Activated CD4-positive, alpha-beta T cell treated with anti-CD3 and anti-CD28 coated beads for 36 hours (primary cell): ENCODE measurements around the gene IGFBPL1. TPM values are rescaled to one million over a fixed set of nuclear protein-coding genes. Genes with fewer than 3 reads are reported as not detected.
"Not testable (repeated sequence)": the region's sequence is repeated elsewhere in the genome, so short reads cannot be mapped to it uniquely, and the experiment has no call there.

Source experiments
- ATAC-seq: fragments of 200-7000 bp; cut with Tn5 transposase; one replicate; pipeline ENCODE4 v1.10.0; 2021; ENCODE audit warnings: mild to moderate bottlenecking, moderate library complexity
- CTCF ChIA-PET: fragments of 350-600 bp; sonication (Branson Sonifier 250); formaldehyde crosslinking; loops from one replicate; lab custom pipeline; 2021; ENCODE audit warnings: antibody characterized with exemption; lab: Charles Lee
- POLR2A ChIA-PET: fragments of 350-600 bp; sonication (Branson Sonifier 250); formaldehyde crosslinking; loops from one replicate; lab custom pipeline; 2021; ENCODE audit warnings: antibody characterized with exemption, inconsistent platforms; lab: Charles Lee
- DNase-seq: peaks from one replicate; pipeline ENCODE4 v3.0.0-alpha.2; 2020
- H3K27ac Mint-ChIP-seq: one replicate; pipeline ENCODE4 v1.8.0; 2021; ENCODE audit warnings: mixed read lengths
- H3K27me3 Mint-ChIP-seq: one replicate; pipeline ENCODE4 v1.8.0; 2021; ENCODE audit warnings: mixed read lengths
- H3K36me3 Mint-ChIP-seq: one replicate; pipeline ENCODE4 v1.8.0; 2021; ENCODE audit warnings: low read depth, mixed read lengths
- H3K4me1 Mint-ChIP-seq: one replicate; pipeline ENCODE4 v1.8.0; 2021; ENCODE audit warnings: mixed read lengths
- H3K4me3 Mint-ChIP-seq: one replicate; pipeline ENCODE4 v1.8.0; 2021; ENCODE audit warnings: mild to moderate bottlenecking, moderate library complexity, mixed read lengths
- H3K9me3 Mint-ChIP-seq: one replicate; pipeline ENCODE4 v1.8.0; 2021; ENCODE audit warnings: low read depth, mixed read lengths
- intact Hi-C, 2 experiments: fragments of 100-400 bp; cut with DNase I in 1 of 2; cut with micrococcal nuclease in 1 of 2; formaldehyde crosslinking; loops; one replicate each; pipeline versions ENCODE4 v1.14.2 to v1.15.1; 2022 to 2024; cut with DNase I, micrococcal nuclease
- total RNA-seq, 2 experiments: library from RNA; stranded (reverse); gene quantifications; one replicate each; pipeline ENCODE4 v1.2.3, GENCODE V29; 2021

IGFBPL1 gene, protein sequence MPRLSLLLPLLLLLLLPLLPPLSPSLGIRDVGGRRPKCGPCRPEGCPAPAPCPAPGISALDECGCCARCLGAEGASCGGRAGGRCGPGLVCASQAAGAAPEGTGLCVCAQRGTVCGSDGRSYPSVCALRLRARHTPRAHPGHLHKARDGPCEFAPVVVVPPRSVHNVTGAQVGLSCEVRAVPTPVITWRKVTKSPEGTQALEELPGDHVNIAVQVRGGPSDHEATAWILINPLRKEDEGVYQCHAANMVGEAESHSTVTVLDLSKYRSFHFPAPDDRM
- under 1 TPM in 1 of 2 experiments, not detected in 1; 0.21 TPM for total RNA-seq

DNA sequence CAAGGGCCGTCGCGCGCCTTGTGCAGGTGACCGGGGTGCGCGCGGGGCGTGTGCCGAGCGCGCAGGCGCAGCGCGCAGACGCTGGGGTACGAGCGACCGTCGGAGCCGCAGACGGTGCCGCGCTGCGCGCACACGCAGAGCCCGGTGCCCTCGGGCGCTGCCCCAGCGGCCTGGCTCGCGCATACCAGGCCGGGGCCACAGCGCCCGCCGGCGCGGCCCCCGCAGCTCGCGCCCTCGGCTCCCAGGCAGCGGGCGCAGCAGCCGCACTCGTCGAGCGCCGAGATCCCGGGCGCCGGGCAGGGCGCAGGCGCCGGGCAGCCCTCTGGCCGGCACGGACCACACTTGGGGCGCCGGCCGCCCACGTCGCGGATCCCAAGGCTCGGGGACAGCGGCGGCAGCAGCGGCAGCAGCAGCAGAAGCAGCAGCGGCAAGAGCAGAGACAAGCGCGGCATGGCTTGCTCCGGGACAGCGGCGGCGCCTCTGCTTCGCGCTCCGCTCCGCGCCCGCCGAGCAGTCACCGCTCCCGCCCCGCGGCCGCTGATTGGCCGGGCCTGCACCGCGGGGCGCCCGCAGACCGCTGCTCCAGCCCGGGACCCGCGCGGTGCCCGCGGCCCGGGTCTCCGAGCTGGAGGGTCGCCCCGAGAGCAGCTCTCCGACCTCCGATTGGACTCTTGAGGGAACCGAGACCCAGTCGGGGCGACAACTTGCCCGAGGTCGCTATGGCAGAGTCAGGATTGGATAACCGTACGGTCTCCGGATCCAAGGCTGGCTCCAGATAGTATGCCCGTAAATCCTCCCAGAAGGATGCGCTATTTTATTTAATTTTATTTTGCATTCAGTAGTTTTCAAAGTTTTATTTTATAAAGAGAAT is at the start of gene IGFBPL1:
IGFBPL1 (minus strand) TSS at position 482 of the 871 bp plus-strand sequence; CDS start at position 452, 30 bp downstream.
- CTCF ChIA-PET: interaction anchor here (0.7 kb wide), 1 partner anchor 11 kb away, joined by 3 read pairs; no protein-coding TSS in a partner anchor
- no peaks in the 10 kb centered on the region for H3K36me3 Mint-ChIP-seq
- no peak within 1 kb of the TSS for H3K4me3 Mint-ChIP-seq
- intact Hi-C loops: loop anchor here in 1 of 2 experiments (1.0 kb wide), 1 partner anchor 16 kb away; no protein-coding TSS in a partner anchor
- H3K4me1 Mint-ChIP-seq: peaks cover 2% of the 10 kb centered on the region
- ATAC-seq: peak; percentile 87
- H3K9me3 Mint-ChIP-seq: no peaks in the 10 kb centered on the region
- POLR2A ChIA-PET: no interaction called here
- peaks cover 35% of the 10 kb centered on the region for H3K27me3 Mint-ChIP-seq
- DNase-seq: peak; percentile 44
- no peak within 1 kb of the TSS for H3K27ac Mint-ChIP-seq

DNA sequence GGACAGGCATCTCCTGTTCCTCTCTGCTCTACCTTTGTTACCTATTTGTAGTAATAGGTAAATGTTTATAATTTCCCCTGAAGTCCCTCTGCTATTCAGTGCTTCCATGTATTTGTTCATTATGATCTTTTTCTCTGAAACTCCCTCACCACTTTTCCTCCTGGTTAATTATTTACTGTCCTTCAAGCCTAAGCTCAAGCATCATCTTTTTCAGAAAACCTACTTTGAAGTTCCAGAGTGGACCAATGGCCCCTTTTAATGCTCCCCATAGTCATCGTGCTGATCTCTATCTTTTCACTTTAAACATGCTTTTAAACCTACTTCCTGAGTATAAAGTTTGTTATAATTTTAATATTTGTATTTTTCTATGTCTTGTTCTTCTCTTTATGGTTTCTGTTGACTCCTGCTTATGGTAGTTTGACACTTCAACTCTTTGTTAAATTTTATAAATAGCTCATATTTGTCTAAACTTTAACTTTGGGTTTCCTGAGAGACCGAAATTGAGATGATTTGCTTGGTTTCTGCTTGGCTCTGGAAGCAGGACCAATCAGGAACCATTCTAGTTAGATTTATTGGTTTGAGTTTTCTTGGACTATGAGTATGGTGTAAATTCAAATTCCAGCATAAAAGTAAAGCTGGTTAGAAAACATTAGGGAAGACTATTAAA is 48.5 kb upstream of the IGFBPL1 start:
- H3K9me3 Mint-ChIP-seq, intact Hi-C loops, H3K36me3 Mint-ChIP-seq, H3K27ac Mint-ChIP-seq, H3K4me3 Mint-ChIP-seq, DNase-seq, H3K27me3 Mint-ChIP-seq, ATAC-seq, POLR2A ChIA-PET, CTCF ChIA-PET, H3K4me1 Mint-ChIP-seq: not testable (repeated sequence)

DNA sequence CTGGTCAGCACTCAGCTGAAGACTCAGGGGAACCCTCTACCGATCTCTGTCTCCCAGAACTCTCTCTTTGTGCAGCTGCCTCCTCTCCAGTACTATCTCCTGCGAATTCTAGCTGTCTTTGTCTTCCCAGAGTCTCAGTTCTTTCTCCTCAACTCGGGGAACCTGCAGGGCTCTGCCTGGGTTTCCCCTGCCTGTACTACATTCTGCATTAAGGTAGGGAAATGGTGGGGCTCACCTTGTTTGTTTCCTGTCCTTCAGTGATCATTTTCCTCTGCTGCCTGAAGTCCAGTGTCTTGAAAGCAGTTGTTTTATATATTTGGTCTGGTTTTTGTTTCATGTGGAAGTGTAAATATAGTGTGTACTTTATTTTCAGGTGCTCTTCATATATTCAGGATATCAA is 43.1 kb upstream of the IGFBPL1 start:
- Mint-ChIP-seq H3K4me1 (no peaks in the 10 kb centered on the region), H3K27me3 (peaks cover 2% of the 10 kb centered on the region), H3K27ac (no peak overlapping the region), H3K9me3 (peaks cover 3% of the 10 kb centered on the region), H3K4me3 (no peak overlapping the region), H3K36me3 (no peaks in the 10 kb centered on the region)
- CTCF ChIA-PET: no interaction called here
- DNase-seq (no peak), ATAC-seq (no peak)
- POLR2A ChIA-PET: no interaction called here
- intact Hi-C loops: no loop called here

DNA sequence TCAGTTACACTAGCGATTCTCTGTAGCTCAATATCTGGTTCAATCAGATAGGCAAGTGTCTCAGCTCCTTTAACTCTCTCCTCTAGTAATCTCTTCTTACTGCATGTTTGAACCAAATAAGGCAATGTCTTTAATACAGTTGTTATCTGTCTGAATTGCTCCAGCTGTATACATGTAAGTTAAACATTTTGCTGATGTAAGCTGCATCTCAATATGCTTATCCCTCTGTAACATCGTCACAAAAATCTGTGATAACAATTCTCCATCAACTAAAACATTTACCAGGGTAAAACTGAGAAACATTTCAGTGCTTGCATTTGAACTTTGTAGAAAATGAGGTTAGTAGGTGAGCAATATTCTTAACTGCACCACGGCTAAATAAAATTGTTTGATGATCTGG is 29.6 kb upstream of the IGFBPL1 start:
- Mint-ChIP-seq H3K9me3 (peaks cover 15% of the 10 kb centered on the region), H3K4me3 (no peak overlapping the region), H3K27ac (no peak overlapping the region), H3K36me3 (peaks cover 3% of the 10 kb centered on the region), H3K4me1 (no peaks in the 10 kb centered on the region), H3K27me3 (peaks cover 12% of the 10 kb centered on the region)
- ChIA-PET CTCF (no interaction called here), POLR2A (no interaction called here)
- DNase-seq: no peak
- intact Hi-C loops: no loop called here
- ATAC-seq: no peak

DNA sequence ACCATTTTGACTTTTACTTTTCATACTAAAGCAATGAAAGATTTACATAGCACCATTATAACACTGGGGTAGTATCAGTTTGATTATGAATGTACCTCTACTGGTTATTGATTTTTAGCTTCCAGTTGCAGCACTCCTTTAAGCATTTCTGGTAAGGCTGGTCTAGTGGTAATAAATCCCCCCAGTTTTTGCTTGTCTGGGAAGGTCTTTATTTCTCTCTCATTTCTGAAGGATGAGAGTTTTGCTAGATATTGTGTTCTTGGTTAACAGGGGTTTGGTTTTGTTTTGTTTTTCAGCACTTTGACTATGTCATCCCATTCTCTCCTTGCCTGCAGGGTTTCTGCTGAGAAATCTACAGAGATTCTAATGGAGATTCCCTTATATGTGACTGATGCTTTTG is 26.9 kb upstream of the IGFBPL1 start:
- no peak overlapping the region for H3K27ac Mint-ChIP-seq
- peaks cover 20% of the 10 kb centered on the region for H3K27me3 Mint-ChIP-seq
- POLR2A ChIA-PET: no interaction called here
- no peak for ATAC-seq
- peaks cover 15% of the 10 kb centered on the region for H3K9me3 Mint-ChIP-seq
- intact Hi-C loops: no loop called here
- peaks cover 3% of the 10 kb centered on the region for H3K36me3 Mint-ChIP-seq
- H3K4me3 Mint-ChIP-seq: no peak overlapping the region
- CTCF ChIA-PET: interaction anchor here (1.1 kb wide), 3 partner anchors 14 to 21 kb away, joined by 3 read pairs; no protein-coding TSS in a partner anchor
- H3K4me1 Mint-ChIP-seq: no peaks in the 10 kb centered on the region
- no peak for DNase-seq

DNA sequence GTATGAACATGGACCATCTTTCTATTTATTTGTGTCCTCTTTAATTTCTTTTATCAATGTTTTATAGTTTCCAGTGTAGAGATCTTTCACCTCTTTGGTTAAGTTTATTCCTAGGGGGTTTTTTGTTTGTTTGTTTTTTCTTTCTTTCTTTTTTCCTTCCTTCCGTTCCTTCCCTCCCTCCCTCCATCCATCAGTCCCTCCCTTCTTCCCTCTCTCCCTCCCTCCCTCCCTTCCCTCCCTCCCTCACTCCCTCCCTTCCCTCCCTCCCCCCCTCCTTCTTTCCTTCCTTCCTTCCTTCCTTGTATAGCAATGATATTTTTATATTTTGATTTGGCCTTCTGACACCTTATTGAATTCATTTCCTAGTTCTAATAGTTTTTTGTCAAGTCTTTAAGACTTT is 23.4 kb upstream of the IGFBPL1 start:
- ChIA-PET CTCF (interaction anchor here (1.6 kb wide), 1 partner anchor 13 kb away, joined by 4 read pairs; no protein-coding TSS in a partner anchor), POLR2A (no interaction called here)
- ATAC-seq (no peak), DNase-seq (no peak)
- Mint-ChIP-seq H3K4me1 (peaks cover 2% of the 10 kb centered on the region), H3K9me3 (peaks cover 14% of the 10 kb centered on the region), H3K4me3 (no peak overlapping the region), H3K27me3 (peaks cover 19% of the 10 kb centered on the region), H3K27ac (no peak overlapping the region), H3K36me3 (peaks cover 3% of the 10 kb centered on the region)
- intact Hi-C loops: loop anchor here in 1 of 2 experiments (2.0 kb wide), 1 partner anchor 21 kb away; no protein-coding TSS in a partner anchor

DNA sequence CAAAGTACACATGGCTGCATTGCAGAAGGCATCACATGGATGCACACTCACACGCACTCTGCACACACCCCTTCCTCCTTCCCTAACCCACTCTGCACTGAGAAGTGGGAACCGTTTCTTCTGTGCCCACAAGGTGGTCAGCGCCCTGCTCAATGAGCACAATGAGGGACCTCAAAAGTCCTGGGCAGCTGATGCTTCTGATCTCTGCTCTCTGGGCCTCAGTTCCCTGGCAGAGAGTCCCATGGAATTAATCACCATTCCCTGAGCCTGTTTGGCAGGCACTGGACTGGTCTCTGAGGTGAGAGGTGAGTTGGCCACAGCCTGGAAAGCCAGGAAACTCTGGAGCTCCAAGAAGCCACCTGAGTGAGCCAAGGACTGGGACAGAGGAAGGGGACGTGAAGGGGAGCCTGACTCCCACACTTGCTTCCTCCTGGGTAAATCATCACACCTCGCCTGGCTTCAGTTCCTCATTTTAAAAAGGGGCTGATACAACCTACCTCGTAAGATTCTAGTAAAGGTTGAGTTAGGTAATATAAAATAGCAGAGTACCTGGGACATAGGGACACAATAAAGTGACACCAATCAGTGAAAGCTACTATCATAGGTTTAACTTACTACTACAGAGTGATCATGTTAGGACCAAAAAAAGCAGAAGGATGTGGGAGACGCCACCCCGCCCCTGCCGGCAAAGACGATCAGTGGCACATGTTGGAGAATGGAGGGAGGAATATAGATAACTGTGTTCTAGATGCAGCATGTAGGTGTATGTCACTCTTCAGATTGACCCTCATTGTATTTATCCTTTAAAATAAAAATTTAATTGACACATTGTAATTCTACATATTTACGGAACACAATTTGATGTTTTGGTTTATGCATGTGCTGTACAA is 21.1 kb upstream of the IGFBPL1 start:
- no peaks in the 10 kb centered on the region for H3K36me3 Mint-ChIP-seq
- peaks cover 16% of the 10 kb centered on the region for H3K27me3 Mint-ChIP-seq
- intact Hi-C loops: no loop called here
- ChIA-PET CTCF (no interaction called here), POLR2A (no interaction called here)
- DNase-seq (no peak), ATAC-seq (no peak)
- peaks cover 2% of the 10 kb centered on the region for H3K4me1 Mint-ChIP-seq
- no peak overlapping the region for H3K27ac Mint-ChIP-seq
- H3K4me3 Mint-ChIP-seq: no peak overlapping the region
- H3K9me3 Mint-ChIP-seq: no peaks in the 10 kb centered on the region

DNA sequence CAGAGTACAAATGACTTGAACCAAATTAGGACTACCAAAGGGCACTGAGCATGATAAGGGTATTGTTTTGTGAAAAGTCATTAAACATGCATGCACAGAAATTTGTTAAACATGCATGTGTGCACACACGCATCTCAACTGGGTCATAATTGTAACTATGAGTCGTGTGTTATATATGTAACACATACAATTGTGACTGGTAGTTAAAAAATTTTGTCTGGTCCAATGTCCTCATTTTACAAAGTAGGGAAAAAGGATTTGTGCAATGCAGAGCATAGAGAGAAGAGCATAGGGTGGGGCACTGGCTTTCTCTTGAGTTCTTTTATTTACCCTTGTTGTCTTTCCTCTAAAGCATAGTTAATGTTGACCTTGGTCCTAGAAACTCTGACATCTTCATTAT is 19.3 kb upstream of the IGFBPL1 start:
- Mint-ChIP-seq H3K4me1 (peaks cover 2% of the 10 kb centered on the region), H3K9me3 (no peaks in the 10 kb centered on the region), H3K27me3 (peaks cover 18% of the 10 kb centered on the region), H3K36me3 (no peaks in the 10 kb centered on the region), H3K27ac (no peak overlapping the region), H3K4me3 (no peak overlapping the region)
- CTCF ChIA-PET: no interaction called here
- intact Hi-C loops: no loop called here
- DNase-seq (no peak), ATAC-seq (no peak)
- POLR2A ChIA-PET: no interaction called here

DNA sequence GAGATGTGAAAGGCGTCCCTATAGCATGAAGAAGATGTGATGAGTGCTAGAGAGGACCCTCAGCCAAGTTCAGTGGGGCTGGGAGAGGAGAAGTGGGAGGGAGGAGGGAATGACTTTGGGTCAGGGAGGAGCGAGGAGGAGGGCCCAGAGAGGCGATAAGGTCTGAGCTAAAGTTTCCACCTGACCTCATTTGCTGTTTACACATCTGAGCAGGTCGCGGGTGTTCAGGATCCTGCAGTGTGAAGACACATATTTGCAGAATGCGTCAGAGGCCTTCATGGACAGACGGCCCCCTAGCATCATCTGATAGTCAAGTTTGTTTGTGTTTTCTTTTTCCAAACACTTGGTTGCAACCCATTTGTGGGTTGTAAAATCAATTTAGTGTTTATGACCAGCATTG is 18.9 kb upstream of the IGFBPL1 start:
- Mint-ChIP-seq H3K4me3 (no peak overlapping the region), H3K4me1 (peaks cover 2% of the 10 kb centered on the region), H3K9me3 (no peaks in the 10 kb centered on the region), H3K36me3 (no peaks in the 10 kb centered on the region), H3K27me3 (peaks cover 15% of the 10 kb centered on the region), H3K27ac (no peak overlapping the region)
- no peak for DNase-seq
- intact Hi-C loops: no loop called here
- ChIA-PET POLR2A (no interaction called here), CTCF (no interaction called here)
- no peak for ATAC-seq

DNA sequence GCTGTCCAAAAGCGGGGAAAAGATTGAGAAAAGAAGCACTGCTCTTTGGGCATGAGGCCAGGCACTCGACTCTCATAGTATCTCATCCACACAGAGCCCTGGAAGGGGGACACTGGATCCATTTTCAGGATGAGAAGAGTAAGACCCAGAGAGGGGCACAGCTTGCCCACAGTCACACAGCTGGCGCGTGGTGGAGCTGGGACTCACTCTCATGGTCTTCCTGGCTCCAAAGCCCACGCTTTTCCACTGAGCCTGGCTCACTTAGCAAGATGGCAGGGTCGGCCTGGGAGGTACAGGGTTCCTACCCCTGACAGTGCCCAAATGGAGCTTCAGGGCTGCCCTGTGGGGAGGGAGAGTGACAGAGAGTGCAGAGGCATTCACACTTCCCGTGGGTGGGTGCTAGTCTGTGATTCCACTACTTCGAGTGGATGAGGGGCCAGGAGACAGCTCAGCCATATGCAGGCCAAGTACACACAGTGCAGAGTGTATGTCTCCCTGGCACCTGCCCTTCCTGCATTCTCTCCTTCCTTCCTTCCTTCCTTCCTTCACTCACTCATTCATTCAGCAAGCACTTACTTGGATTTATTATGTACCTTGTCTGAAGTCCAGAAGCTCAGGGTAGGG is 18.3 kb upstream of the IGFBPL1 start:
- Mint-ChIP-seq H3K4me1 (peaks cover 2% of the 10 kb centered on the region), H3K4me3 (no peak overlapping the region), H3K27ac (no peak overlapping the region), H3K27me3 (peaks cover 14% of the 10 kb centered on the region), H3K9me3 (no peaks in the 10 kb centered on the region), H3K36me3 (no peaks in the 10 kb centered on the region)
- DNase-seq (no peak), ATAC-seq (no peak)
- POLR2A ChIA-PET: no interaction called here
- CTCF ChIA-PET: no interaction called here
- intact Hi-C loops: no loop called here
